GM12891 (cell line): ENCODE data around the gene B3GNT8.
"Not testable (repeated sequence)": the region's sequence is repeated elsewhere in the genome, so short reads cannot be mapped to it uniquely, and the experiment has no call there.

Experiments
- POLR2A ChIP-seq: IDR thresholded peaks from 2 replicates; pipeline ENCODE4 v1.6.1; 2011; ENCODE audit warnings: low read depth, low read length, control low read depth
- POLR2AphosphoS5 ChIP-seq: IDR thresholded peaks from 2 replicates; pipeline ENCODE4 v1.6.1; 2011; ENCODE audit warnings: low read depth, low read length, control low read depth
- POU2F2 ChIP-seq: IDR thresholded peaks from 2 replicates; pipeline ENCODE4 v1.6.1; 2011; ENCODE audit warnings: low read depth, mild to moderate bottlenecking, control low read depth, low read length, moderate library complexity
- SPI1 ChIP-seq: IDR thresholded peaks from 2 replicates; pipeline ENCODE4 v1.6.1; 2011; ENCODE audit warnings: low read depth, low read length, control low read depth
- TAF1 ChIP-seq: IDR thresholded peaks from 2 replicates; pipeline ENCODE4 v1.6.1; 2011; ENCODE audit warnings: low read depth, low read length, control low read depth

DNA sequence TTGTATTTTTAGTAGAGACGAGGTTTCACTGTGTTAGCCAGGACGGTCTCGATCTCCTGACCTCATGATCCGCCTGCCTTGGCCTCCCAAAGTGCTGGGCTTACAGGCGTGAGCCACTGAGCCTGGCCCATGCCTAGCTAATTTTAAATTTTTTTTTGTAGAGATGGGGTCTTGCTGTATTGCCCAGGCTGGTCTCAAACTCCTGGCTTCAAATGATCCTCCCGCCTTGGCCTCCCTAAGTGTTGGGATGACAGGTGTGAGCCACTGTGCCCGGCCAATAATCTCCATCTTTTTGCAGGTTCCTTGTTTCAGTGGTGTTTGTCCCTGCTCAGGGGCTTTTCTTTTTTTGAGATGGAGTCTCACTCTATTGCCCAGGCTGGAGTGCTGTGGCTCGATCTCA lies 45.6 kb downstream of the B3GNT8 start:
- TF ChIP-seq POLR2A, POLR2AphosphoS5, TAF1, POU2F2, SPI1: not testable (repeated sequence)
